ENCODE measurements around the gene CLDN9.

The CLDN9 gene

DNA sequence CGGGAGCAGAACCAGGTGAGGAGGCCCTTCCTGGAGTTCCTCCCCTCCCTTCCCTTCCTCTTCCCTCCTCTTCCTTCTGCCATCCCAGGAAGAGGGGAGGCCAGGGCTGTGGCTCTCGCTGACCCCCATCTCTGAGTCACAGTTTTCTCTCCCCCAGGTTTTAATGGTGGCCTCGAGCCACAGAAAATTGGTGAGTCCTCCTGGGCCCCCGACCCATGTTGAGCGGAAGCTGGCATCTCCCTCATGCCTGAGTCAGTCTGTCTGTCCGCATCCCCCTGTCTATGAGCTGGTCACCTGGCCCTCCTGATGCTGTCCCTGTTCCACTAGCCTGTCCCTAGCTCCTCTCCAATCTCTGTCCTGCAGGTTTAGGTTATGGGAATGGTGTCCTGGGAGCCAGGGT lies 12.8 kb upstream of the CLDN9 start:
- DNase-seq: no peak

DNA sequence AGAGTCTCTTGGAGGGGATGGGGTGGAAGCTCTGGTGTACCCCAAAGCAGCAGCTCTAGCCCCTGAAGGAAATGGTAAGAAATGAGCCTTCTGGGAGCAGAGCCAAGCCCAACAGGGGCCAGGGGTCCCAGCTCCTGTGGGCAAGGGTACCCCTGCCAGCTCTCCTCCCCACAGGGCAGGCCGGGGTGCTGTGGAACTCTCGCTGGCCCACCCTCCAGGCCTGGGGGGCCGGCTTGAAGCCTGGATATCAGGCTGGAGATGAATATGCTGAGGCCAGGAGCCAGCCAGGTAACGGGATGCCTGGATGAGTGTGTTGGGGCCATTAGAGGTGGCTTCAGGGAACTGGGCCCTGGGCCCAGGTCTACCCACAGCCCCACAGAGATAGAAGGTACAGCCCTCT lies 12.2 kb upstream of the CLDN9 start:
- no peak for DNase-seq

DNA sequence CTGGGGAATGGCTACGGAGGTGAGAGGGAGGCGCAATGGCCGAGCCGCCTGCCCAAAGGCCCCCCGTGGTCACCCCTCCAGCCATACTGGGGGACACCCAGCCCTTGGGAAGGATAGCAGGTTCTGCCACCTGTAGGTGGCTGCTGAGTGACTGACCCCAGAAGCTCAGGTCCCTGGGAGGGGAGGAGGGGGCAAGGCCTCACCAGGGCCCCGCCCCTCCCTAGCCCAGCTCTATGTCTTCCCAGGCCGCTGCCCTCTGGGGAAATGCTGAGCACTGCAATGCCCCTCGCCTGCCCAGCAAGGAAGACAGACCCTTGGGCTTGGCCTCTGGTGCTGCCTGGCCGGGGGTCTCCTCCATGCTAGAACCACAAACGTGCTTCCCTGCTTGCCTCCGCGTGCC lies 11.4 kb upstream of the CLDN9 start:
- no peak for DNase-seq

DNA sequence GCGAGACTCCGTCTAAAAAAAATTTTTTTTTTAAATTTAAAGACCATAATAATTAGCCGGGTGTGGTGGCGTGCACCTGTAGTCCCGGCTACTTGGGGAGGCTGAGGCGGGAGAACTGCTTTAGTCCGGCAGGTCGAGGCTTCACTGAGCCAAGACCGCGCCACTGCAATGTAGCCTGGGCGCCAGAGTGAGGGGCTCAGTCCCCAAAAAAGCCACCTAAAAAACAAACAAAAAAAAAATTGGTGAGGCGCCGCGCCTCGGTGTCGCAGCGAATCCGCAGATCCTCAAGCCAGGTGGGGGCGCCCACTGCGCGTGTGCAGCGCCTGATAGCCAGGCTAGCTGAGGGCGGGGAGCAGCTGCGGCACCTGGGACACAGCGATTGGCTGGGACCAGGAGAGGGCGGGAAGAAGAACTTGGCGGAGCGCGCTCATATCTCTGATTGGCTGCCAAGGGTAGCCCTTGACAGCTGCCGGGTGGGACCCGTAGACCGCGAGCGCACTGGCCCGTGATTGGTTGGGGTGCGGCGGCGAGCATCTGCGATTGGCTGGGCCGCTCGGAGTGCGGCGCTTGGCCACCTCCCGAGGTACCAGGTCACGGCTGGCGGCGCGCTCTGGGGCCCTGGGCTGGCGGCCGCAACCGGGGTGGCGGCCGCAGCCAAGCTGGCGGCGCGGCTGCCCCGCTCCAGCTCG lies 9.0 kb upstream of the CLDN9 start:
- peak; percentile 97 for DNase-seq

DNA sequence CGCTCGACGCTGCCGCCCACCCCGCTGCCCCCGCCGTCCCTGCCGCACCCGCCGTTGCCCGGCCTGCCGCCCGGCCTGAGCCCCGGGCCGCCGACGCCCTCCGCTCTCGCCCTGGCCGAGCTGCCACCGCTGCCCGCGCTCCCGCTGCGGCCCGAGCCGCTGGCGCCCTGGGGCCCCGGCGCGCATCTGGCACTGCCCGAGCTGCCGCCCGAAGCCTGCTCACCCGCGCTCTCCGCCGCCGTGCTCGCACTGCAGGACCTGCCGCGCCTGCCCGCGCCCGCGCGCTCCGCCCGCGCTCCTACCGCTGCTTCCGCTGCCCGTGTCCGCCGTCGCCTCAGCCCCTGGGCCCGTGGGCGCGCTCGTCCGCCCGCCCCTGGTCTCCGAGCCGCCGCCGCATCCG lies 8.4 kb upstream of the CLDN9 start:
- no peak for DNase-seq

DNA sequence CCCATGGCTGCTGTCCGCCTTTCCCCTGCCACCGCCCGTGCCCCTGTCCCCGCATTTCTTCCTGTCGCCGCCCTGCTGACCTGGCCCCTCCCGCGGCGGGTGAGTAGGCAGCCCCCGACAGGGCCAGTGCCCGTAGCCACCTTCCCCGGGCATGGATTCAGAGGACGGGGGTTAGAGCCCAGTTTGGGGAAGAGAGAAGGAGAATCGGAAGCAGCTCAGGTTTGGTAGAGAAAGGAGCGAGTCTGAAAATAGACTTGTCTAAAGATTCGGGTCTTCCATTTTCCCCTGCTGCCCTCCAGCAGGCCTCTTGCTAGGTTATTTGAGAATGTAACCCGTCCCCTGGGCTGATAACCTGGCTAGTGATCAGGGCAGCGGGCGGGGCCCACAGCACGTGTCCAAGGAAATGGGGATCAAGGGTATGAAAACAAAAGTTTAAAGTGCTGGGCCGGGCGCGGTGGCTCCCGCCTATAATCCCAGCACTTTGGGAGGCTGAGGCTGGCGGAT lies 7.9 kb upstream of the CLDN9 start:
- peak; percentile 18 for DNase-seq

DNA sequence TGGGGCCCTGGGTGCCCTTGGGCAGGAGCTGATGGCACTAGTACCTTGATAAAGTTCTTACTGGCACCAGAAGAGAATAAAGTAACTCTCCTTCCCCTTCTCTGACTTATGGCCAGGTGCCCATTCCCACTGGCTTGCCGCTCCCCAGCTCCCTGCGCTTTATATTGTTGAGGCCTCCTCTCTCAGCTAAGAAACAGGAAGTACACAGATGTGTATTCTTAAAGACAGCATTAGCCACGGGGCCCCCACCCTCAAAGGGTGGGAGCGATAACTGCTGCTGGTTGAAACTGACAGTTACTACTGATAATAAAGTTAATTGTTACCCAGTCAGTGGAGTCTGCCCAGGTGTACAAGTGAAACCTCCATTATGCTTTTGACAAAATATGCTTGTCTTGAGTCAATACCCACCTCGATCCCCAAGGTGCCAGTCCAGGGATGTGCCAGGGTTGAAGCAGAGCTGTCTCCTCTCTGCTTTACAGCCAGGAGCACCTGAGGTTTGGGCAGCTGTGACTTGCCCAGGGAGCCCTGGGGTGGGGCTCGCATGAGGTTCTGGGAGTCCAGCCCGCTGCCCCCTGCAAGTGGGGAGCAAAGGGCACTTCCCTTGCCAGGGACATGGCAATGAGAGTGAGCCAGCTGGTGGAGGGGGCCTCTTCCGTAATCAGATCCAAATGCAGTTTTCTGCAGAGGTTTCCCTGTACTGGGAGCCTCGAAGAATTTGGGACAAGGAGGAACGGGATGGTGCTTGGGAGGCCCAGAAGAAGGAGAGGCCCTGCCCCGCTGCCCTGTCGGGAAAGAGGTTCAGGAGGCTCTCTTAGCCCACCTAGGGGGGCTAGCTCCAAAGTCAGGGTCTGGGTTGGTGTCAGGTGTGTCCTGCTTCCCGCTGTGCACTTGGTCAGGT lies 5.4 kb upstream of the CLDN9 start:
- peak; percentile 38 for DNase-seq

DNA sequence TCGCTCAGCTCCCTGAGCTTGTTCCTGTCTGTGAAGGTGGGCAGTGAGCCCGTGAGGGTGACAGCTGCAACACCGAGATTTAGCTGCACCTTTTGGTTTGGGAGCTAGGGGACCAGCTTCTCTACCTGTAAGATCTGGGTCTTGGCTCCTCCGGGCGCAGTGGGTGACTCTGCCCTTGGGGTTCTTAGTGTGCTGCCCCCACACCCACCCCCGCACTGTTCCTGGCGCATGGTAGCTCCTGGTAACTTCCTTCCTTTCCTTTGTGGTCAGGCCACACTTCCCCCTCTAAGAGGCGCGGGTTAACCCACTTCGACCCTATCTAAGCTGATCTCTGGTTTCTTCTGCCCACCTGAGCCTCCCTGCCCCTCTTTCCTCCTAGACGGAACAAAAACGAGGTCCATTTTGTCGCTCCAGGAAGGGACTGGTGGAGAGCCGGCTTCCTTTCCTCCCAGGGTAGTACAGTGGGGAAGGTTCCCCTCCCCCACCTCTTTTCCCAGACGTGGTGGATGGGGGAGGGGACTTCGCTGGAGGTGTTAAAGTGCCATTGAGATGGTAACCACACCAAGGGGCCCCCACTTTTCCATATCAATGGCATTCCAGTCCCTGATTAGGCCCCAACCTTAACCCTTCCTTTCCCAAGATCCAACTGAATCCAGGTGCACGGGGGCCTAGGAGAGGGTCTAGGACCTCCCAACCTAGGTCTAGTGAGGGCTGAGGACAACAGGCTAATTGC lies 4.6 kb upstream of the CLDN9 start:
- DNase-seq: peak; percentile 28

DNA sequence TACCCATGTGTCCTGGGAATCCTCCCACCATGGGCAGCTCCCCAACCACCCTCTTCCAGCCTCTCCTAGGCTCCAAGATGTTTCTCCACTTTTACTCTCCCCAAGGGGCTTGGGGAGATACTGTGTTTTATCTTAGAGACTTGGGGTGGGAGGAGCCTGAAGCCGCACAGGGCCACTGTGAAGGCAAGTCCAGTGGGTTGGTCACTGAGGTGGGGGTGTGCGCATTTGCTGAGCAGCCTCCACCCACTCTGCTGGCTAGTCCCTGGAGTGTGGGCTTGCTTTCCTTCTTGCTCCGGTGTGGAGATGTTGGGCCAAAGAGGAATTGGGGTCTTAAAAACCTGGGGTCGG lies 4.1 kb upstream of the CLDN9 start:
- no peak for DNase-seq

DNA sequence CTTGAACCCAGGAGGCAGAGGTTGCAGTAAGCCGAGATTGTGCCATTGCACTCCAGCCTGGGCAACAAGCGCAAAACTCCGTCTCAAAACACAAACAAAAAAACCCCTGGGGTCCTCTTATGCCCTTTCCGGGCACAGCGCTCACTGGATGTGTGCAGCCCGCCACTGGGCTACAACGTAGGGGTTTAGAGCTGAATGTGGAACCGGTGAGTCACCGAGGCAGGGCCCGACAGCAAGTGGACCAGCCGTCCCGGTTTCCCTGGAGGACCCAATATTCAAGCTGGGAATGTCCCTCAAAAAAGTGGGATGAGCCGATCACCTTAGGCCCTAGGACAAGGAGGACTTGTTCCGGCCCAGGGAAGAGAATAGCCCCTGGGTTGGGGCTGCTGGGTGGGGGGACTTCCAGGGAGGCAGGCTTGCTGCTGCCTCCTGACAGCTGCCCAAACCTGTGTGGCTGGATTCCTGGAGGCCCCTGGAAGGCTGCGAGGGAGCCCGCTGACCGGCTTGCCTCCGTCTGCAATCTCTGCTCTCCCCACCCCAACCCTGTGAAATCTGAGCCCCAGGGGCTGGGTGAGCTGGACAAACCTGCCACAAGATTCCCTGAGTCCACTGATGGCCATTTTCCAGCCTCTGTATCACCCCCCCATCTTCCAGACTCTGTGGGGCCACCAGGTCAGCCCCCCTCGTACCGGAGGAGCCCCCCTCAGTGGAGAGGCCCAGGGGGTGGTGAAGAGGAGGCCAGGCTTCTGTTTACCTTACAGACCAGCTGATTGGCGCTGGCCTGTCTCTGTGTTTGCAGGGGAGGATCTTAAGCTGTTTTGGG lies 2.9 kb upstream of the CLDN9 start:
- DNase-seq: no peak

DNA sequence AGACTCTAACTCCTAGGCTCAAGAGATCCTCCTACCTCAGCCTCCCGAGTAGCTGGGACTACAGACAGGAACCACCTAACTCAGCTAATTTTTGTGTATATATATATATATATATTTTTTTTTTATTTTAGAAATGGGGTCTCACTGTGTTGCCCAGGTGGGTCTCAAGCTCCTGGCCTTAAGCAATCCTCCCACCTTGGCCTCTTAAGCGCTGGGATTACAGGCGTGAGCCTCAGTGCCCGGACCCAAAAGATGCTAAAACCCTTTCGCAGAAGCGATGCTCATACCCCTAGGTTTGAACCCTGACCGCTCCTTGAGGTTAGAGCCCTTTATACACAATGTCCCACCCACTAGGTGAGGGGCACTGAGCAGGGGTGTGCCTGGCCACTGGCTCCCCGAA lies 2.2 kb upstream of the CLDN9 start:
- DNase-seq: no peak

DNA sequence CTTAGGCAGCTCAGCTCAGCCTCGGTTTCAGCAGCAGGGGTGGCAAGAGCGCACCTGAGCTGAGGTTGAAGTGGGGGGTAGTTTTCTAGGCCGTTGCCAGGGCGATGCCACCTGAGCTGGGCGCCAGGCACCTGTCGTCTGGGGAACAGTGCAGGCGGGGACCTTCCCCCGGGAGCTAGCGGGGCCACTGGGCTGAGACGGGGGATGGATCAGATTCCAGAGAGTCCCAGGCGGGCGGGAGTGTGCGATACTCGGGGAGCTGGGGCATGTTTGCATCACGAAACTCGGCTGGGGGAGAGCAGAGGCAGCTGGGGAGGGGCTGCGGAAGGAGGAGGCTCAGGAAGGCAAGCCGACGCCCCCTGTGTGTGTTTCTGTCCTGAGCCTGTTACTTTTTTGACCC lies 477 bp upstream of the CLDN9 start:
- no peak for DNase-seq

DNA sequence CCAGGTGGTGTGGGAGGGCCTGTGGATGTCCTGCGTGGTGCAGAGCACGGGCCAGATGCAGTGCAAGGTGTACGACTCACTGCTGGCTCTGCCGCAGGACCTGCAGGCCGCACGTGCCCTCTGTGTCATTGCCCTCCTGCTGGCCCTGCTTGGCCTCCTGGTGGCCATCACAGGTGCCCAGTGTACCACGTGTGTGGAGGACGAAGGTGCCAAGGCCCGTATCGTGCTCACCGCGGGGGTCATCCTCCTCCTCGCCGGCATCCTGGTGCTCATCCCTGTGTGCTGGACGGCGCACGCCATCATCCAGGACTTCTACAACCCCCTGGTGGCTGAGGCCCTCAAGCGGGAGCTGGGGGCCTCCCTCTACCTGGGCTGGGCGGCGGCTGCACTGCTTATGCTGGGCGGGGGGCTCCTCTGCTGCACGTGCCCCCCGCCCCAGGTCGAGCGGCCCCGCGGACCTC lies 798 bp downstream of the CLDN9 start:
- DNase-seq: no peak

DNA sequence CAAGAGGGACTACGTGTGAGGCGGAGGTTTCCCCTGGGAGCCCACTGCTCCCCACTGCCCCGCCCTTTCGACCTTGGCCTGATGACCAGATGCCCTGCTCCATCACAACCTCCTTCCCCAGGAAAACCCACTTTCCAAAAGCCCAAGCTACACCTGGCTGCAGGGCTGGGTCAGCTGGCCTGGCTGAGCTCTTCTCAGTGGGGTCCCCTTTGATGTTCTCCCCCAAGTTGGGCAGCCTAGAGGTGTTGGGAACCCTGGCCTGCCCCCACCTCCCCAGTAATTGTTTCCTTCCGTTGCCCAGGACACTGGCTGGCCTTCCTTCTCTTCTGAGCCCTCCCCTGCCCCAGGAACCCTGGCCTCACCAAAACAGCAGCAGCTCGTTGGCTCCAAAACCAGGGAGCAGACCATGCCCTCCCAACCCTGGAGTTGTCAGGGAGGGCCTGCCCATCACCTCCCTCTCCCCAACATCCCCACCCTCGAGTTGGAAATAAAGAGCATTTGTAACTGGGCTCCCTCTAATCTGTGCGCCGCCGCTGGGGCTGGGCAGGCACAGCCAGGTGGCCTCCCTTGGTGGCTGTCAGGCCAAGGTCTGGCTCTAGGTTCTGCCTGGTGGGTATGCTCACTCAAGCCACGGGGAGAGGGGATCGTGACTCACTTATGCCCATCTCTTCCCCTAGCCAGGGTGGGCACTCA lies 1.4 kb downstream of the CLDN9 start:
- DNase-seq: no peak

DNA sequence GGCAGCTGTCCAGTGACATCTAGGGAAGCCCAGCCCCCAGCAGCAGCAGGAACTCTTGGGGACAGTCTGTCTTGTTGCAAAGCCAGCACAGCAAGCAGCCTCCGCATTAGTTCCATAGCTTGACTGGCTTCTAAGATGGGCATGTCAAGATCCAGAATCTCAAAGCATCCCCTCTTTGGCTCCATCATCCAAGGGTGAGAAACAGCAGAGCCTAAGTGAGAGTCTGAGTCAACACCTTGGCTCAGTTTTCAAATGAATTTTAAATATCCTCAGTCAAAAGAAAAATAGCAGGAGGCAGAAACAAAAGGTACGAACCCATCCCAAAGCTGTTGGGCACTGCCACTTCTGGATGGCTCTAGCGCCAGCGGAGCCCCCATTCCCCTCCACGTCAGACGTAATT lies 2.2 kb downstream of the CLDN9 start:
- DNase-seq: no peak

DNA sequence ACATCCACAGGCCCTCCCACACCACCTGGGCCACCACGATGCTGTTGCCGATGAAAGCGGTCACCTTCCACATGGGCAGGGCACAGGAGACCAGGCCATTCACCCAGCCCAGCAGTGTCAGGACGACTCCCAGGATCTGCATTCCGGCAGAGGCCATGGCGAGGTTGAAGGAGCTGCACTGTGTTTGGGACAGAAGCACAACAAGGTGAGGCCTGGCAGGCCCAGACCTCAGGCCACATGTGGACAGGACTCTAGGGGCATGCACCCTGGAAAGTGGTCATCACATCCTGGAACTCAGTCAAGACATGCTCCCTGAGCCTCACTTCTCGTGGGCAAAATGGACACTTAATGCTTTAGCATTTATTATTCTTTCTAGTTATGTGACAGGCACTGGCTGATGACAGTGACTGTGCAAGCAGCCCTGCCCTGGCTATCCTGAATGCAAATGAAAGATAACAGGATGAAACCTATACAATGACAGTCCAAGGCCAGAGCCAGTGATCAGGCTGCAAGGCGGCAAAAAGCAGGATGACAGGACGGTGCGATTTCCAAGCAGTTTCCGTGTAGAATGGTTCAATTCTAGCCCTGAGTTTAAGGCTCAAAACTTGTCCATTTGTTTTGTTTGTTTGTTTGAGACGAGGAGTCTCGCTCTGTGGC lies 3.3 kb downstream of the CLDN9 start:
- DNase-seq: no peak

DNA sequence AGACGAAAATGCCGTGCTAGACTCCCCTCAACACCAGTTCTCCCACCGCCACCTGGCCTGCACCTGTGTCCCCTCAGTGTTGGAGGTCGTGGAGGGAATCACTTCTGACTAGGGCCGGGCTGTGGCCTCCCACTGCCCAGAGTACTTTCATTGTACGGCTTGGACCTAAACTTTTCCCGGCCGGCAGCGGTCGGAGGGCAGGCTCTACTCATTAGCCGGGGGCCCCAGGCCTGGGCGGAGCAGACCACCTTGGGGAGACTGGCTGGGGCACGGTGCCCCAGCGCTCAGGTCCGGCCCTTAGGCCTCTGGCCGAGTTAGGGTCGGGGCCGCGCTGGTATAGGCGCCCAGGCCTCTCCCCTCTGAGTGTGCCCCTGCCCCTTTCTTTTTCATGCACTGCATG lies 4.6 kb downstream of the CLDN9 start:
- DNase-seq: no peak

DNA sequence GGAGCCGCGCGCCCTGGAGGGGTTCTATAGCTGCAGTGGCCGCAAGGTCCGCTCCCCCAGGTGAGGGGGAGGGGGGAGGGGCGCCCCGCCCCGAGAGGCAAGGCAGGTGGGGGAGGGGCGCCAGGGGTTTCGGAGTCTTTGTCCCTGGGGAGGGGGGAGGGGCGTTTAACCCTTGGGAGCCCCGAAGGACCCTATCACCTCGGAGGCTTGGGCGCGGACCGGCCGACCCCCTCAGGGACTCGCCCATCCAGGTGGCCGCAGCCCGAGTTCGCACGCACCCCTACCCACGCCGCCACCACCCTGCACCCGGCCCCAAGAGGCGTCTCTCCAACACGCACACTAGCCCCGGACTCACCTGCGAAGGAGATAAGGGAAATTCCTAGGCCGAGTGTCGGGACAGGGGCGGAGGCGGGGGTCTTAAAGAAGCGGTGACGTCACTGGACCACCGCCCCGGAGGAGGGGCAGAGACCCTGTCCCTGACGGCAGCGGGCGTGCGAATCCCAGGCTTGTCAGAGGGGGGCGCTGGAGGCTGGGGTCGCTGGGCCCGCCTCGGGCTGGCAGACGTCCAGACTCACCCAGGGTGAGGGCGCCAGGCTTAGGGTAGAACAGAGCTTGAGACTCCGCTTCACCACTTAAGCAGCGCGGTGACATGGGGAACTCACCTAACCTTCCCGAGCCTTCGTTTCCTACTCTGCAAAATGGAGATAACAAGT lies 5.2 kb downstream of the CLDN9 start, which contains the start of gene CLDN6:
Gene CLDN6 (minus strand): TSS at position 390 of the 713 bp plus-strand sequence. CDS start 2,162 bp downstream, outside the sequence.
- no peak for DNase-seq

DNA sequence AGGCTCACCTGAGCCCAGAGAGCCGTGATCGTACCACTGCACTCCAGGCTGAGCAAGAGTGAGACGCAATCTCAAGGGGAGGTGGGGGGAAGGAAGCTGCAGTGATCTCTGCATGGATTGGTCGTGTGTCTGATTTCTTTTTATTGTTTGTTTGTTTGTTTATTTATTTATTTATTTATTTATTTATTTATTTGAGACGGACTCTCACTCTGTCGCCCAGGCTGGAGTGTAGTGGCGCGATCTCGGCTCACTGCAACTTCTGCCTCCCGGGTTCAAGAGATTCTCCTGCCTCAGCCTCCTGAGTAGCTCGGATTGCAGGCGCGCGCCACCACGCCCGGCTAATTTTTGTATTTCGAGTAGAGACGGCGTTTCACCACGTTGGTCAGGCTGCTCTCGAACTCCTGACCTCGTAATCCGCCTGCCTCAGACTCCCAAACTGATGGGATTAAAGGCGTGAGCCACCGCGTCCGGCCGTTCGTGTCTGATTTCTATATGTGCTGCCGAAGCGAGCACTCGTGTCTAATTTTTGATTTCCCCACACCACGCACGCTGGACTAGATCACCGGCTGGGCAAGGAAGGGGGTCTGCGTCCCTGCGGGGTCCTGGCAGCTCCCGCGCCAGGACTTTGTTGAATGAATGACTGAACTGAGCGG lies 7.0 kb downstream of the CLDN9 start:
- DNase-seq: no peak

DNA sequence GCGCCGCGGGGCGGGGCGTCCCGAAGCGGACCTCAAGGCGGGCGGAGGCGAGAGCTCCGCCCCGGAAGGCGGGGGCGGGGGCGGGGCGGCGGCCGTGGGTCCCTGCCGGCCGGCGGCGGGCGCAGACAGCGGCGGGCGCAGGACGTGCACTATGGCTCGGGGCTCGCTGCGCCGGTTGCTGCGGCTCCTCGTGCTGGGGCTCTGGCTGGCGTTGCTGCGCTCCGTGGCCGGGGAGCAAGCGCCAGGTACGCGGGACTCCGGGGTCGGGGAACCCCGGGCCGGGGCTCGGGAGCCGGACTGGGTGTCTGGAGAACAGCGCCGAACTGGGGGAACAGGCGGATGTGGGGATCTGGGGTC lies 7.5 kb downstream of the CLDN9 start, which contains the start of gene TNFRSF12A:
Gene TNFRSF12A (plus strand): TSS at position 122 of the 357 bp plus-strand sequence. CDS start 30 bp downstream, at position 152.
- peak; percentile 83 for DNase-seq
